GM12874 (cell line): ENCODE results near the gene GLOD4.

Source experiments
- TF ChIP-seq, protein P1 (sequence below): IDR thresholded peaks from 2 replicates; pipeline ENCODE4 v1.5.1; 2011; ENCODE audit warnings: low read depth, mild to moderate bottlenecking, control low read depth, low read length, moderate library complexity; ENCODE audit not compliant: insufficient read depth

GLOD4 gene

DNA sequence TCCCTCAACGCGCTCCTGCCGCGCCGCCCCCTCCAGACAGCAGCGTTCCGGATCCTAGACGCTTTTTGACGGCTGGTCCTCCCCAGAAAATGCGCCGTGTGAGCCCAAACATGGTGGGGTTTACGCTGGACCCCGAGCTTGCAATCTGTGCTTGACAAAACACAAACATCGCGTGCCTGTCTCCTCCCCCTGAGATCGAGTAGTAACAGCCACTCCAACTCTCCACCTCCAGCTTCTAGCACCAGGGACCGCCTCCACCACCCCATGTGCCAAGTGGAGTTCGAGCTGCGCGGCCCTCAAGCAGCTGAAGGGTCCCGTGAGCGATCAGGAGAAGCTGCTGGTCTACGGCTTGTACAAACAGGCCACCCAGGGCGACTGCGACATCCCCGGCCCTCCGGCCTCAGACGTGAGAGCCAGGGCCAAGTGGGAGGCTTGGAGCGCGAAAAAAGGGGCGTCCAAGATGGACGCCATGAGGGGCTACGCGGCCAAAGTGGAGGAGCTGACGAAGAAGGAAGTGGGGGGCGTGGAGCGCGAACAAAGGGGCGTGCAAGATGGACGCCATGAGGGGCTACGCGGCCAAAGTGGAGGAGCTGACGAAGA, 29.4 kb downstream of the GLOD4 start:
- TF ChIP-seq, protein P1, sequence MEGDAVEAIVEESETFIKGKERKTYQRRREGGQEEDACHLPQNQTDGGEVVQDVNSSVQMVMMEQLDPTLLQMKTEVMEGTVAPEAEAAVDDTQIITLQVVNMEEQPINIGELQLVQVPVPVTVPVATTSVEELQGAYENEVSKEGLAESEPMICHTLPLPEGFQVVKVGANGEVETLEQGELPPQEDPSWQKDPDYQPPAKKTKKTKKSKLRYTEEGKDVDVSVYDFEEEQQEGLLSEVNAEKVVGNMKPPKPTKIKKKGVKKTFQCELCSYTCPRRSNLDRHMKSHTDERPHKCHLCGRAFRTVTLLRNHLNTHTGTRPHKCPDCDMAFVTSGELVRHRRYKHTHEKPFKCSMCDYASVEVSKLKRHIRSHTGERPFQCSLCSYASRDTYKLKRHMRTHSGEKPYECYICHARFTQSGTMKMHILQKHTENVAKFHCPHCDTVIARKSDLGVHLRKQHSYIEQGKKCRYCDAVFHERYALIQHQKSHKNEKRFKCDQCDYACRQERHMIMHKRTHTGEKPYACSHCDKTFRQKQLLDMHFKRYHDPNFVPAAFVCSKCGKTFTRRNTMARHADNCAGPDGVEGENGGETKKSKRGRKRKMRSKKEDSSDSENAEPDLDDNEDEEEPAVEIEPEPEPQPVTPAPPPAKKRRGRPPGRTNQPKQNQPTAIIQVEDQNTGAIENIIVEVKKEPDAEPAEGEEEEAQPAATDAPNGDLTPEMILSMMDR: no peak

DNA sequence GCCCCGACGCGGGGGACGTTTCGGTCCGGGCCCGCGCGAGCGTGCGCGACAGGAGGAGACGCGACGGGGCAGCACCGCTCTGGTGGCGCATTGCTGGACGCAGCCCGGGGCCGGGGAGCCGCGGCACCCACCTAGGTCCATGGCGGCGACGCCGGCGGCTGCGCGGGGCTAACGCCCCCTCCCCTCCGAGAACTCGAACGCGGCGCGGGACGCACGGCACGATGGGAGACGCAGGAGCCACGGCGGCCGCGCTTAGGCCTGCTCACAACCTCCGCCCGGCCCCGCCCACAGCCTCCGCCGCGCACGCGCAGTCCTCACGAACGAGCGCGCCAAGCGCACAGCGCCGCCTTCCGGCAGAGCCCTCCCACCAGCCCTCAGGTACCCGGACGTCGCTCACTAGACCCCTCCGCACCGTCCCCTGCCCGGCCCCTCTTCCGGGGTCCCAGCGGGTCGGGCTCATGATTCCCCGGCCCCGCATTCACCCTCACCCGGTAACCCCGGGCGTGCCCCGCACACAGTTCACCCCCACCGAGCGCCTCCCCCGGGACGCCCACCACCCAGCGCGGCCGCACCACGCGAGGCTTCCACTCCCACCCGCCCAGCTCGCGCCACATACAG, 30.0 kb downstream of the GLOD4 start, which contains the start of gene GEMIN4:
TSS of gene GEMIN4 (minus strand) at position 263 of the 618 bp plus-strand sequence. CDS start at position 141, 122 bp downstream.
- TF ChIP-seq, protein P1: peak; percentile 100

DNA sequence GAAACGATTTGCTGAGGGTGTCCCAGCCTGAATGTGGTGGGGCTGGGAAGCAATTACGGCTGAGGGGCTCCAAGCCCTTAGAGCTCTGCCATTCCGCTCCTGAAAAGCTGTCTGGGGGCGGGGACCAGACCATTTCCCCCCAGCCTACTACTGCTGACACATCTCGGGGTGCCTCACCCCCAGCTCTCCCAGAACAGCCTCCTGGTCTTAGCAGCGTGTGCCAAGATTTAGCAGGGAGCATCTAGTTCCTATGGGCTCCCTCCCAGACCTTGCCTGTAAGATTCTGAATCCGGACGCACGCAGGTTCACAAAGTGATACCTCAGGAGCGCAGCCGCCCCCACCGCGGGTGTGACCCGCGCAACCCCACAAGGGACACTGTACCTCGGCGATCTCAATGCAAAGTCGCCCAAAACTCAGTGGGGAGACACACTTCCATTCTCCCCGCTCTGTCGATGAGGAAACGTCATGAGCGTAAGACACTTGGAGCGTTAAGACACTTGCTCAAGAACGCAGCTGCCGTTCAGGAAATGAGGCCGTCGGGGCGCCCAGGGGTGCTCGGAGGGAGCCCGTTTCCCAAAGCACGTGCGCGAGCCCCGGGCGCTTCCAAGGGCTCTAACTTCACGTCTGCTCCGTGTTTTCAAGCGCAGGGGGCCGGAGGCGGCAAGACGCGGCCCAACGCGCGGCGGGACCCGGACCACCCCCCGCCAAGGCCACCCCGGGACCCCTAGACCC, 30.6 kb downstream of the GLOD4 start:
- TF ChIP-seq, protein P1: no peak

DNA sequence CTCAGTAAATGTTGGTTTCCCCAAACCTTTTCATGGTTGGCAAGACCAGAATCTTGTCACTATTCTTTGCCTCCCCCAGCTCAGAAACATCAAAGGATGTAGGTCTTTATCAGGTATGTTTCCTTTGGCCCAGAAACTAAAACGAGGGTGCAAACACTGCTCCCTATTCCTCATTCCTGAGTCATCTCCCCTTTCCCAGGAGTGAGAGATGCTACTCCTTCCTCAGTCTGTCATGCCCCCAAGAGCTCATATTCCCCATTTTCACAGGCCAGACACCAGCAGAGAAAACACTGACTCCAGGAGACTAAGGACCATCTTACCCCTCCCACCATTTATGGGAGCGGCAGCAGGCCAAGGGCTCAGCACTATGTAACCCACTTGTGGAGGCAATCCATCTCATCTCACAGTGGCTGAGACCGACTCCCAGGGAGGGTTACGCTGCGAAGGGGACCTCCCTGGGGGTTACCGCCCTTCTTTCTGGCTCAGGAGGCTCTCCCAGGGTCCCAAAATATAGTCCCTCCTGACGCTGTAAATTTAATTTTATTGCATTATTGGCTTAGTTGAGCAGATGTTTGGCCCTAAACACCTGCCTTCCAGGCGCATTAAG, 31.5 kb downstream of the GLOD4 start:
- TF ChIP-seq, protein P1: no peak

DNA sequence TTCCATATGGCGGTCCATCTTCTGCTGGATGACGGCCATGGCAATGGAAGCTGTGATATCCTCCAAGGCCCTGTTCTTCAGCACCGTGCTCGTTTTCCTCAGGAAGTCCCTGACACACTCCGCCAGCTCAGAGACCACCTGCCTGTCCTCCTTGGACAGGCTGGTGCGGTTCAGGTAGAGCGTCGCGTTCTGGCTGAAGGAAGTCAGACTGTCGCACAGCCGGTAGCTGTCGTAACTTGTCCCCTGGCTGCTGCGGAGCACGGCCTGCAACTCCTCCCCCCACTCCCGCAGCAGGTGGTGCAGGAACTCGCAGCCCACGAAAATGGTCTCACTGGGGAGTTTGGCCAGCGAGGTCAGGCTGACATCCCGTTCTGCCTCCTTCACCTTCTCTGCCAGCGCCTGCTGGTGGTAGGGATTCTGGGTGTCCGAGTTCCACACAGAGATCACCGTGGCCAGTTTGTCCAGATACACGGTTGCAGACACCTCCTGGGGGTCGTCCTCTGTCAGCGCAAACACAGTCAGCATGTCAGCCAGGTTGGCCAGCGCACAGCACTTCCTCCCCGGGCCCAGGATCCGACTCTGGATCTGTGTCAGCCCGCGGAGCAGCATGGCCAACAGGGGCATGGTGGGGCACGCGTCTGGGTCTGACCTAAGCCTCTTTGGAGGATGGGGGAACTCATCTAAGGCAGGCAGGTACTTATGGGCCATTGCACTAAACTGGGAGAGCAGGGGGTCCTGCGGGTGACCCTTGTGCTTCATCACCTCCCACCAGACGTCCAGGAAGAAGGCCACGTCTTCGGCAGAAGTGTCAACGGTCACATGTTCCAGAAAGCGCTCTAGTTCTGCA, 35.1 kb downstream of the GLOD4 start:
- TF ChIP-seq, protein P1: no peak

DNA sequence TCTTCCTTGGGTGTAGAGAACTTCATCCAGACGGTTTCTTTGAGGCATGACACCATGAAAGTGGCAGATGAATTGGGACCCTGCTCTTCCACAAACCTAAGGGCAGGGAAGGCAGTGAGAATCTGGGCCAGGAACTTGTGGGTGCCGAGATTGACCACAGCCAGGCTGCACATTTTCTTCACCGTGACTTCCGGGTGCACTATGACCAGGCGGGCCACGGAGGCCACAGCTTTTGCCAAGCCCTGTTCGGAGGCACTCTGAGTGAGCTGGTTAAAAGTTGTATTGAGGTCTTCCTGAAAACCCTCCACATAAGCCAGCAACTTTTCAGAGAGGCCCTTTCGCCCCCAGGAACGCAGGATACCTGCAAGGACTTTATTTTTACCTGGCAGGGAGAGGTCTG, 35.9 kb downstream of the GLOD4 start:
- TF ChIP-seq, protein P1: no peak
